Left lobe of liver (tissue), 2 donors: ENCODE results near the gene MANF. TPM values are rescaled to one million over a fixed set of nuclear protein-coding genes. Genes with fewer than 3 reads are reported as not detected.
A peak's percentile ranks its signal among the peaks of the same experiment; 100 is the strongest.
"Not testable (repeated sequence)": the region's sequence is repeated elsewhere in the genome, so short reads cannot be mapped to it uniquely, and the experiment has no call there.

Experiments
- ATAC-seq: fragments of 200-7000 bp; cut with Tn5 transposase; one replicate; pipeline ENCODE4 v1.9.1; 2020; ENCODE audit warnings: mild to moderate bottlenecking, moderate library complexity
- DNase-seq: peaks from one replicate; pipeline ENCODE4 v3.0.0-alpha.2; 2020; ENCODE audit warnings: low spot score
- total RNA-seq: library from RNA; stranded (reverse); gene quantifications from one replicate; pipeline ENCODE4 v1.2.1, GENCODE V29; 2021
- donor health status: DM: no; HTN: no; CAD: no; lungs with moderate emphysema.
- donor health status: DM: no; HTN: yes; CAD: no.

The MANF gene
- total RNA-seq, 1 donor from 2014 or later = 80.9 TPM

GRCh38 chr3:51371943-51372557 is 13.0 kb upstream of the MANF start:
- DNase-seq (peak; percentile 52), ATAC-seq (peak; percentile 83)

DNA sequence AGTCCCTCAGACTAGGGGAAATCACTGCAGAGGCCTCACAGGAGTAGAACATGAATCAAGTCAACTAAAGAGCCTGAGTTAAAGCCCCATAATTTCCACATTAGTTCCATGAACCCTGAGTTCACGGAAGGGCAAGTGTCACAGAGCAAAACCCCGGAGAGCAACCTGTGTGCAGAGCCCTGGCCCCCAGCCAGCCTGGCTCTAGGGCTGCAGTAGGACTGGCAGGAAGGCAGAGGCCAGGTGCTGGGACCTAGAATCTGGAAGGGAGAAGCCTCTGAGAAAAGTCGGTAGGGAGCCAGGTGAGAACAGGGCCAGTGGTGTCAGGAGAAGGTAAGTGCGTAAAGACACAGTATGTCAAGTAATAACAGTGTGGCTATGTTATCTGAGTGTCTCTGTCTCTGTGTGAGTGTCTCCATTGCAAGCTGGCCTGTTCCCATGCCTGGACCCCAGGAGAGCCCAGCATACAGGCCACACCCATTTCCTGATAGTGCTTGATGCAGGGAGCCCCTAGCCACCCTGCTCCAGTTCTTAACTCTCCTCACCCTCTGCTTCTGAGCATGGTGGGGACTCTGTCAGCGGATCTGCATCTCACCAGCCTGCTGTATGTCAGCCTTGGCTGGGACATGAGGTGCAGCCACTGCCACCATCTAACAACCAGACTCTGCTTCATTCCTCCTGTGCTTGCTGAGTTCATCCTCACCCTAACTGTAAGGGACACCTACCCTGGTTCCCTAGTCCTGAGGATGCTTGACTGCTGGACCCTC is 11.3 kb upstream of the MANF start:
- DNase-seq (peak; percentile 69), ATAC-seq (peak; percentile 84)

DNA sequence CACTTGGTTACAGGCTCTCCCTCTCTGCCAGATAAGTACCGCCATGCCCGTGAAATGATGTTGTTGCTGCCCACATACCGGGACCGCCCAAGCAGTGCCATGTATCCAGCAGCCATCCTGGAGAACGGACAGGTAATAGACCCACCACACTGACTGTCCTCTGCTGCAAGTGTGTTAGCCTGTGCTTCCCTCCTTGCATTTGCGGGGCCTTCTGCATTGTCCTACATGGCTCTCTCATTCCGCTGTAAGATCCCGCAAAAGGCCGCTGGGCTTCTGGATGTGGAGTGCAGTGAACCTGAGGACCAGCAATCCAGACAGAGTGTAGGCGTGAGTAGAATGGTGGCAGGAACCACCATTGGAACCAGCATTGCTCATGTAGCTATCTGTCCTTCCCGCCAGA is 10.6 kb upstream of the MANF start:
- no peak for DNase-seq
- ATAC-seq = no peak

DNA sequence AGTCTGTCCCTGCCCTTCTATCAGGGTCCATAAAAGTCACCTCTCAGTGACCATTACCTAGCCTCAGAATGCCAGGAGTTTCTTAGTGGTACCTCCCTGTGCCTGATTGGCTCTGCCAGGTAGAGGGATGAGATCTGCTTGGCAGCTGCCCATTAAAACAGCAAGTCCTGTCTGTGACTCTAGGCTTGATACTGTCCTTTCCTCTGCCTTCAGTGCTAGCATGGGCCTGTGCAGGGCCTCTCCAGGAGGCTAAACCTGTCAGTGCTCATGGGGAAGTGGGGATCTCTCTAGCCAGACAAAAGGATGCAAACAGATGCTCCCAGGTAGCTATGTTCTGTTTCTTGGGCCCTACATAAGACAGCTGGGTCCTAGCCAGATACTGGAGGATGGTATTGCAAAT is 10.0 kb upstream of the MANF start:
- no peak for DNase-seq
- no peak for ATAC-seq

DNA sequence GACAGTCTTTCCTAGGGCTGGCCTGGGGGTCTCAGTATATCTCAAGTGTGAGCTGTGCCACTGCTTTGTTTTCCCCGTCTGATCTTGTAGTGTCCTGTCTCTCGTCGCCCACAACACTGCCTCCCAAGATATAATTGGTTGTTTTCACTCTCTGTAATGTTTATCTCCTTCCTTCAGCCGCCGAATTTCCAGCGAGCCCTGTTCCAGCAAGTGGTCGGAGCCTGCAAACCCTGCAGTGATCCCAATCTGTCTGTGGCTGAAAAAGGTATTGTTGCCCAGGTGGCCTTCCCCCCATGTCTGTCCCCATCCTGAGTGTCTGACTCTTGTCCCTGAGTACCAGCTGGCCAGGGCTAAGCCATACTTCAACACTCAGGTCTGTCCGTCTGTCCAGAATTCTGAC is 9.5 kb upstream of the MANF start:
- no peak for ATAC-seq
- DNase-seq = no peak

DNA sequence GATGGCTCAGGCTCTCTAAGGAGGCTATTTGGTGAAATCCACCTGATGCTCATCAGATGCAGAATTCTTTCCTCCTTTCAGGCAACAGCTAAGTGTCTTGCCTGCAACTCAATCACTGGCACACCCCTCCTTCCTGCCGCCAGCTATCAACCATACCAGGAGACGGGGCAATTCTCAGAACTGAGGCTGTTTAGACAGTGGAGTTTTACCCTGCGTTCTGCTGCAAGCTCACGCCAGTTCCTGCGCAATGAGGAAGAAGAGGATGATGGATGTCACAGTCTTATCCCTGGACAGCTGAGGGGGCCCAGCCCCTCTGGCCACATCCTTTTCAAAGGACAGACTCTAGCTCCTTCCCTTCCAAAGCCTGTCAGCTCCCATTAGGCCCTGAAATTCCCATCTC is 7.0 kb upstream of the MANF start:
- no peak for DNase-seq
- ATAC-seq = no peak

- no peak for ATAC-seq
- no peak for DNase-seq
Observed at GRCh38 chr3:51378726-51379125, 6.4 kb upstream of the MANF start.

DNA sequence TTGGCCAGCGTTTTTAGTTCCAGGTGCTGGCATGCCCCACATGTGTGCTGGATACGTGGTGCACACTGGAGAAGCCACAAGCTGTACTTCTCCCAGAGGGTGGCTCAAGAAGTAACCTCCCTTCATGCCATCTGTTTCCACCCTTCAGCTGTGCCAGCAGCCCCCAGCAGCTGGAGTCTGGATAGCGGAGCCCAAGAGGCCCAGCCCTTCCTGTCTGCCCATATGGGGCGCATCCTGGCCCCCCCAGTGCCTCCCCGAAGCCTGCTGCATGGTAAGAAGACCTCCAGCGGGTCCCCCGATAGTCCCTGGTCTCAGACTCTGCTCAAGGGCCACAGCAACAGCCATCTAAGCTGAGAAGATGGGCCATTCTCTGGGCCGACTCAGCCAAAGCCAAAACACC is 5.8 kb upstream of the MANF start:
- no peak for DNase-seq
- ATAC-seq = no peak

DNA sequence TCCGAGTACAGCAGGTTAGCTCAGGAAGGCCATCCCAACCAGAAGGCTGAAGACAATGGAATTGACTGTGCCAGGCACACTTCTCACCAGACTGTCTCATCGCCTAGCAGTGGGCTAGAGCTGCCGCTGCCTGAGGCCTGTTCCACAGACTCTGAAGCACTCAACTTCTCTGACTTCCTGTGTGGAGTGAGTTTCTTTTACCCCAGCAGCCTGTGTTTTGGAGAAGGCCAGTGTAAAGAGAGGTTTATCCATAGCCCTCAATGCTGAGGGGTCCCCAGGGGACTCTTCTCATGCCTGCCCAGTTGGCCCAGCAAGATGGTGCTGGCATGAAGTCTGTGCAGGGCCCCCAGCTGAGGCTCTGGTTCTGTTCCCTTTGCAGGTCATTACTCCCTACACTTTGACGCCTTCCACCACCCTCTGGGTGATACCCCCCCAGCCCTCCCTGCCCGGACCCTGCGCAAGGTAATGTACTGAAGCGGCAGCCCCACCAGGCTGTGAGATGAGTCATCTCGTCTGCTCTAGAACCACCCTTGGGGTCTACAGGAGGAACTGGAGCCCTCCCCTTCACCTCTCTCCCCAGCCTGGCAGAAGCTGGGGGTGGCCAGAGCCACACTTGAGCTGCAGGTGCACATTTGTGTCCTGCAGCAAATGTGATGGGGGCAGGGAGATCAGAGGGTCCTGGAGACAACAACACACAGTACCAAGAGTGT is 5.2 kb upstream of the MANF start:
- no peak for ATAC-seq
- no peak for DNase-seq

DNA sequence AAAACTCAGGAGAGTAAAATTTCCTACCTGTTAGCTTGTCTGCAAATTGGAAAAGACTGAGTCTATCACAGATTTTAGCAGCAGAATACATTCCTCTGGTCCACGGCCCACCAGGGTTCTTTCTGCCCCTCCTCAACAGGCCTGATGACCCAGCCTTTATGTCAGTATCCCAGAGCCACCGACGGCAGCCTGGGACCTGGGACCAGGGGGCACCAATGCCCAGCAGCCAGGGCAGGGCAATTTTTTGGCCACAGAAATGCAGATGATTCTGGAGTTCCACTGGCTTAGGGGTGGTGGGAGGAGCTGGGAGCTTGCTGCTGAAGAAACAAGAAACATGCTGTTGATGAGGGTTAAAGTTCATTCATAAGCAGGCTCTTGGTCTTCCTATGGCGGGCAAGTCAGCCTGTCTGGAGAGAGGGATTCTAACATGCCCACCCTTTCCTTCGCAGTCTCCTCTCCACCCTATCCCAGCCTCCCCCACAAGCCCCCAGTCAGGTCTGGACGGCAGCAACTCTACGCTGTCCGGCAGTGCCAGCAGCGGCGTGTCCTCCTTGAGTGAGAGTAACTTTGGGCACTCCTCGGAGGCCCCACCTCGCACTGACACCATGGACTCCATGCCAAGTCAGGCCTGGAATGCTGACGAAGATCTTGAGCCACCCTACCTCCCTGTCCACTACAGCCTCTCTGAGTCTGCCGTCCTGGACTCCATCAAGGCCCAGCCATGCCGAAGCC is 4.3 kb upstream of the MANF start:
- DNase-seq = no peak
- no peak for ATAC-seq

DNA sequence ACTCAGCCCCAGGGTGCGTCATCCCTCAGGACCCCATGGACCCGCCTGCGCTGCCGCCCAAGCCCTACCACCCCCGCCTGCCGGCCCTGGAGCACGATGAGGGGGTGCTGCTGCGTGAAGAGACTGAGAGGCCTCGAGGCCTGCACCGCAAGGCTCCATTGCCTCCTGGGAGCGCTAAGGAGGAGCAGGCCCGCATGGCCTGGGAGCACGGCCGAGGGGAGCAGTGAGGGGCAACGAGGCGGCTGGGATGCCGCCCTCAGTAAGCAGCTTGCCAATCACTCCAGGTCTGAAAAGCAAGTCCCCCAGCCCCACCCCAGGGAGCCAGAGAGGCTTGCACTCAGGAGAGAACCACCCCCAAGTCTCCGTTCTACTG is 3.8 kb upstream of the MANF start:
- ATAC-seq (no peak), DNase-seq (no peak)

DNA sequence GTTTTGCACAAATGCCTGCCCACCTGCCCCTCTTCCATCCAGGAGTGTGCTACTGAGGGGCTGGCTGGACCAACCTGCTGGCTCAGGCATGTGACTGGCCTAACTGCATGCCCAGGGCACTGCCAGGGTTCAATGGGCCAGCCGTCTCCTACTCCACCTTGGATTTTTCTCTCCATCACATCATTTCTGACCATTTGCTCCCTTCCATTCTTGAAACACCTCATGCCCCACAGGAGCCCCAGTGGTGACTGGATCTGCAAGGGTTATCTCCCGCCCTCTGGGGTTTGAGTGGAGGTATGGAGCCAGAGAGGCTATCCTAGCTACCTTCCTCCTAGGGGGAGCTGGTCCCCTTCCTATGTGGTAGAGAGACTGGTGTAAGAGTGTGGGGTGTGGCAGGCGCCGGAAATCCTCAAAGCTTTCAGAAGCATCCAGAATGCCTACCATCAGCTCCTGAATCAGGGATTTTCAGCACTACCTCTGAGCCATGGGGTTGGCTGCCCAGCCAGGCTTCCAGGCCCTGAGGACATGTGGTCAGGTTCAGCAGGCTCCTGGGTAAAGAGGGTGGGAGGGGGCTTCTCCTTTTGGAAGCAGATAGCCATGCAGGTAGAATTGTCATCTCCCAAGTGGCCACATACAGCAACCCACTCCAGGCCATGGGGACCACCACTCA is 2.9 kb upstream of the MANF start:
- ATAC-seq (no peak), DNase-seq (peak; percentile 39)

DNA sequence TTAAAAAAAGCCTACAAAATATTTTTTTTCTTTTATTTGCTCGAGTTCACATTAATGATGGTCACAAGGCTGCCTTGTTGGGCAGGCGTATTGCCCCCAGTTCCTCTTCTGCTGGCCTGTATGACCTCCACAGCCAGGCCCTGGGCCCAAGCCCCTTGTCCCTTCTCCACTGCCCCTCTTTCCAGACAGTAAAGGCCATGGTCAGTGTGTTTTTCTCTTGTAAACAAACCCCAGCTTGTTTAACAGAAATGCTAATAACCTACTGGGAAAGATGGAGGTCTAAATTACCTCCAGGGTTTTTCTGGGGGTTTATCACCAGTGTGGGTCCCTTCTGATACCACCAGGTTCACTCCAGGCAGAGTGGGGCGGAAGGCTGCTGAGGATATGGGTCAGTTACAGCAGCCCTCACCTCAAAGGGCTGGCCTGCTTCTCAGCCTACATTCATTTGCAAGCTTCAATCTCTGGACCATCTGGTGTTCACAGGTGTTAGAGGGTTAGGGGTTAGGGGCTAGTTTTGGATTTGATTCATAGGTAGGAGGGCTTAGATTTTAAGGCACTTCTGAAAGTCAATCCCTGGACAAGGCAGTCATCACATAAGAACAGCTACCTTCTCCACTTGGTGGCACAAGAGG is 2.0 kb upstream of the MANF start:
- peak; percentile 34 for DNase-seq
- ATAC-seq = no peak

- DNase-seq (no peak), ATAC-seq (peak; percentile 19)
Observed at GRCh38 chr3:51384055-51384725, 901 bp upstream of the MANF start.

GRCh38 chr3:51385621-51386091 is 565 bp downstream of the MANF start:
- no peak for ATAC-seq
- DNase-seq = peak; percentile 38

DNA sequence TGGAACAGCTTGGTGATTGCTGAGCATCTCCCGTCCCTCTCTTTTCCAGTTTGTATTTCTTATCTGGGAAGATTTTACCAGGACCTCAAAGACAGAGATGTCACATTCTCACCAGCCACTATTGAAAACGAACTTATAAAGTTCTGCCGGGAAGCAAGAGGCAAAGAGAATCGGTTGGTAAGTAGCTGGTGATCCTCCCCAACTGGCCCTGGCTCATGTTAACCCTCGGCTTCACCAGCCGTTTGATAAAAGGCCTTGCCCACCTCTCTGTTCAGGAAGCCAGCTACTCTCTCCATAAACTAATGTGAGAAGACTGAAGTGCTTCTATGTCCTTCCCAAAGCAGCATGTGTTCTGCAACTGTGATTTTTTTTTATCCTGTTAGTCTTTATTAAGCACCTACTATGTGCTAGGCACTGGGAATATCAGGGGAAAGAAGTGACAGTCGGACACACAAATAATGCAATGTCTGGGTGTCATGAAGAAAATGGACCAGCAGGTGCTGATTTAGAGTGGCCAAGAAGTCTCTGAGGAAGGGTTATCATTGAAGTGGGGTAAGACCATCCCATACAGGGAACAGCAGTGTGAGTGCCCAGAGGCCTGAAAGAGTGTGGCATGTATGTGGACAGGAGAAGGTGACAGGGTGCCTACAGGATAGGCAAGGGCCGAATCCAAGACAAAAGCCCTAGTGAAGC is 1.2 kb downstream of the MANF start:
- ATAC-seq = no peak
- DNase-seq = peak; percentile 41

DNA sequence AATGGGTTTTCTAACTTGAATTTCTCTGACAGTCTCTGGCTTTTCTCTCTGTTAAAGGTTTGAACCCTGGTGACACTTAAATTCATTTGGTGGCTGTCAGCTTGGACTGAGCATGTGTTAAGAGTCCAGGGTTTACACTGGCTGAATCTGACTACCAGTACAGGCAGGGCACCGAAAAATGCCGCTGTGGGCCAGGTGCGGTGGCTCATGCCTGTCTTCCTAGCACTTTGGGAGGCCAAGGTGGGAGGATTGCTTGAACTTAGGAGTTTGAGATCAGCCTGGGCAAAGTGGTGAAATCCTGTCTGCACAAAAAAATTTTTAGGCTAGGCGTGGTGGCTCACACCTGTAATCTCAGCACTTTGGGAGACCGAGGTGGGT is 1.8 kb downstream of the MANF start:
- ATAC-seq (no peak), DNase-seq (peak; percentile 50)

GRCh38 chr3:51387281-51387680 is 2.2 kb downstream of the MANF start:
- DNase-seq = peak; percentile 59

More at GRCh38 chr3:51387281-51387680, 2.2 kb downstream of the MANF start:
- not testable (repeated sequence) for ATAC-seq
